ENCODE measurements around the gene PRUNE2. TPM values are rescaled to one million over a fixed set of nuclear protein-coding genes. Genes with fewer than 3 reads are reported as not detected.

The PRUNE2 gene
- total RNA-seq, 1 donor from 2014 or later = 6.7 TPM

- H3K27me3 Mint-ChIP-seq (ENCODE audit: unreplicated experiment) = peaks cover 2% of the 10 kb centered on the region
- H3K4me1 Mint-ChIP-seq (ENCODE audit: unreplicated experiment) = peaks cover 20% of the 10 kb centered on the region
- TF ChIP-seq CTCF (IDR thresholded peaks at IDR 0.05; ENCODE audit: unreplicated experiment) = no peak
- H3K4me3 Mint-ChIP-seq (ENCODE audit: unreplicated experiment) = no peak overlapping the region
- no peak for DNase-seq (ENCODE audit: low spot score)
- no peaks in the 10 kb centered on the region for H3K36me3 Mint-ChIP-seq (ENCODE audit: low read depth, unreplicated experiment)
- no peaks in the 10 kb centered on the region for H3K9me3 Mint-ChIP-seq (ENCODE audit: unreplicated experiment)
- no peak overlapping the region for H3K27ac Mint-ChIP-seq (ENCODE audit: unreplicated experiment)
Observed at GRCh38 chr9:76655971-76656370, 249.9 kb downstream of the PRUNE2 start.

GRCh38 chr9:76655121-76655541 lies 250.8 kb downstream of the PRUNE2 start:
- TF ChIP-seq CTCF (IDR thresholded peaks at IDR 0.05; ENCODE audit: unreplicated experiment) = no peak
- Mint-ChIP-seq H3K4me3 (ENCODE audit: unreplicated experiment) (no peak overlapping the region), H3K27ac (ENCODE audit: unreplicated experiment) (no peak overlapping the region), H3K36me3 (ENCODE audit: low read depth, unreplicated experiment) (no peaks in the 10 kb centered on the region), H3K27me3 (ENCODE audit: unreplicated experiment) (peaks cover 2% of the 10 kb centered on the region), H3K4me1 (ENCODE audit: unreplicated experiment) (peaks cover 24% of the 10 kb centered on the region), H3K9me3 (ENCODE audit: unreplicated experiment) (no peaks in the 10 kb centered on the region)
- no peak for DNase-seq (ENCODE audit: low spot score)

- Mint-ChIP-seq H3K36me3 (ENCODE audit: low read depth, unreplicated experiment) (no peaks in the 10 kb centered on the region), H3K27ac (ENCODE audit: unreplicated experiment) (no peak overlapping the region), H3K4me3 (ENCODE audit: unreplicated experiment) (no peak overlapping the region), H3K4me1 (ENCODE audit: unreplicated experiment) (peaks cover 24% of the 10 kb centered on the region), H3K27me3 (ENCODE audit: unreplicated experiment) (peaks cover 2% of the 10 kb centered on the region), H3K9me3 (ENCODE audit: unreplicated experiment) (no peaks in the 10 kb centered on the region)
- no peak for TF ChIP-seq CTCF (IDR thresholded peaks at IDR 0.05; ENCODE audit: unreplicated experiment)
- DNase-seq (ENCODE audit: low spot score) = no peak
Observed at GRCh38 chr9:76654575-76654974, 251.3 kb downstream of the PRUNE2 start.

- DNase-seq (ENCODE audit: low spot score) = no peak
- H3K9me3 Mint-ChIP-seq (ENCODE audit: unreplicated experiment) = no peaks in the 10 kb centered on the region
- no peak for TF ChIP-seq CTCF (IDR thresholded peaks at IDR 0.05; ENCODE audit: unreplicated experiment)
- H3K4me1 Mint-ChIP-seq (ENCODE audit: unreplicated experiment) = peaks cover 24% of the 10 kb centered on the region
- no peak overlapping the region for H3K27ac Mint-ChIP-seq (ENCODE audit: unreplicated experiment)
- peaks cover 2% of the 10 kb centered on the region for H3K27me3 Mint-ChIP-seq (ENCODE audit: unreplicated experiment)
- H3K36me3 Mint-ChIP-seq (ENCODE audit: low read depth, unreplicated experiment) = no peaks in the 10 kb centered on the region
- no peak overlapping the region for H3K4me3 Mint-ChIP-seq (ENCODE audit: unreplicated experiment)
Observed at GRCh38 chr9:76654051-76654461, 251.9 kb downstream of the PRUNE2 start.

- Mint-ChIP-seq H3K4me1 (ENCODE audit: unreplicated experiment) (peaks cover 21% of the 10 kb centered on the region), H3K27ac (ENCODE audit: unreplicated experiment) (no peak overlapping the region), H3K4me3 (ENCODE audit: unreplicated experiment) (no peak overlapping the region)
Observed at GRCh38 chr9:76652894-76653293, 253.0 kb downstream of the PRUNE2 start.

More at GRCh38 chr9:76652894-76653293, 253.0 kb downstream of the PRUNE2 start:
- Mint-ChIP-seq H3K9me3 (ENCODE audit: unreplicated experiment) (no peaks in the 10 kb centered on the region), H3K27me3 (ENCODE audit: unreplicated experiment) (peaks cover 2% of the 10 kb centered on the region), H3K36me3 (ENCODE audit: low read depth, unreplicated experiment) (no peaks in the 10 kb centered on the region)
- DNase-seq (ENCODE audit: low spot score) = no peak
- TF ChIP-seq CTCF (IDR thresholded peaks at IDR 0.05; ENCODE audit: unreplicated experiment) = no peak
